Measurements from ENCODE around the gene GET4.
"Not testable (repeated sequence)": the region's sequence is repeated elsewhere in the genome, so short reads cannot be mapped to it uniquely, and the experiment has no call there.

GET4 gene

GRCh38 chr7:916291-916941 lies 40.1 kb downstream of the GET4 start:
- DNase-seq = no peak

GRCh38 chr7:917255-918117 lies 41.1 kb downstream of the GET4 start:
- no peak for DNase-seq

DNA sequence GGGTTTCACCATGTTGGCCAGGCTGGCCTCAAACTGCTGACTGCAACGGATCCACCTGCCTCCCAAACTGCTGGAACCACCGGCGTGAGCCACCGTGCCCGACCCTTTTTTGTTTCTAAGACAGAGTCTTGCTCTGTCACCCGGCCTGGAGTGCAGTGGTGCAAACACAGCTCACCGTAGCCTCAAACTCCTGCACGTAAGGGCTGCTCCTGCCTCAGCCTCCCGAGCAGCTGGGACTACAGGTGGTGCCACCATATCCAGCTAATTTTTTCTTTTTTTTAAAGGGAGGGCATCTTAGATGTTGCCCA lies 41.7 kb downstream of the GET4 start:
- DNase-seq = no peak

GRCh38 chr7:918441-919113 lies 42.2 kb downstream of the GET4 start:
- DNase-seq = no peak

- DNase-seq = peak; percentile 55
Observed at GRCh38 chr7:919114-919442, 42.7 kb downstream of the GET4 start.

DNA sequence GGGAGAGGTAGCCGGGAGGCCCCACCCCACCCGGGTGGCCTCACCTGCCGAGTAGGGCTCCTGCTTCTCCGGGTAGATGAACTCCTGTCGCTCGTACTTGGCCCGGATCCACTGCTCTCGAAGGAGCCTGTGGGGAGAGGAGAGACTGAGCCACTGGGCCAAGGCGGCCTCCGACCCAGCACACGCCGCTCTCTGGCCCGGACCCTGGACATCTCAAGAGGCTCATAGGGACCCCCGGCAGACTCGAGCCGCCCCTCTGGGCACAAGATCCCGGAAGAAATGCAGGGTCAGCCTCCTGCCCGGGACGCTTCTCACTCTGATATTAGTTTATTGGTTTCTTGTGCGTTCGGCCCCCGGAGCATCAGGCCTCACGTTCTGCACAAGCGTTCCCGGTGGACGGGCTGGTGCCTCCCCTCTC lies 43.6 kb downstream of the GET4 start:
- DNase-seq = peak; percentile 54

- peak; percentile 76 for DNase-seq
Observed at GRCh38 chr7:920351-921070, 44.2 kb downstream of the GET4 start.

DNA sequence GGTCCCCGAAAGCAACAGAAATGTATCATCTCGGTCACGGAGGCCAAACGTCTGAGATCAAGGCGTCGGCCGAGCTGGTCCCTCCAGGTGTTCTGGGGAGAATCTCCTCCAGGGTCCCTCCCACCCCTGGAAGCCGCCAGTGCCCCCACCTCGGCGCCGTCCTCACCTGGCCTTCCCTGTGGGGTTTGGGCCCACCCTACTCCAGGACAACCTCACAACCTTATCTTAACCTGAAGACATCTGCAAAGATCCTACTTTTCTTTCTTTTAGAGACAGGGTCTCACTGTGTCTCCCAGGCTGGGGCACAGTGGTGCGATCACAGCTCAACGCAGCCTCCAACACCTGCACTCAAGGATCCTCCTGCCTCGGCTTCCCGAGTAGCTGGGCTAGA lies 44.7 kb downstream of the GET4 start:
- no peak for DNase-seq

DNA sequence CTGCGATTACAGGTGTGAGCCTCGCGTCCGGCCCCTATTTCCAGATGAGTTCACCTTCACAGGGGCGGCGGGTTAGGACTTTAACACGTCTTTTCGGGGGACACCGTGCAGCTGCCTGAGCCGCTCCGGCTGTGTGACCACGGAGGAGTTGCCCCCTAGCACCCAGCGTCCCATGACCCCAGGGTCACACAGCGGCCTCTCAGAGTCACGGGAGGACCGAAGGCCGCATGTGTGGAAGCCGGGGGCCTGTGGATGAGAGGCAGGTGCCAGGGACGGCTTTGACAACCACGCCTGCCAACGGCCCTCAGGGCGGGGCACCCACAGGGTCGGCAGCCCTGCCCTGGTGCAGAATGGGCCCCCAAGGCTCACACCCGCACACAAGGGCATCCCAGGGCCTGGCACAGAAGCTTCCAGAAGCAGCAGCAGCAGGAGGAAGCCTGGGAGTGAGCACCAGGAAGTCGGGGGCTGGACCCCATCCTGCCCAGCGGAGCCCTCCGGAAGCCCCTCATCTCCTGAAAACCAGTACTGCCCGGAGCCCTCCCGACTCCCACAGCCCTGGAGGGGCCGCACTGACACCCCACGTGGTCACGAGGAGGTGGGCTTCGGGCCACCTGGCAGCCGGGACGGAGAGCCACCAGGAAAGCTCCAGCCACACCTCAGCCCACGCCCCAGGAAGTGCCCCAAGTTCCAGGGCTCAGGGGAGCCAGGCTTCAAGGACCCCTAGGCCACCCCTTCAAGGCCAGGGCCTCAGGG lies 45.4 kb downstream of the GET4 start:
- DNase-seq = peak; percentile 79

DNA sequence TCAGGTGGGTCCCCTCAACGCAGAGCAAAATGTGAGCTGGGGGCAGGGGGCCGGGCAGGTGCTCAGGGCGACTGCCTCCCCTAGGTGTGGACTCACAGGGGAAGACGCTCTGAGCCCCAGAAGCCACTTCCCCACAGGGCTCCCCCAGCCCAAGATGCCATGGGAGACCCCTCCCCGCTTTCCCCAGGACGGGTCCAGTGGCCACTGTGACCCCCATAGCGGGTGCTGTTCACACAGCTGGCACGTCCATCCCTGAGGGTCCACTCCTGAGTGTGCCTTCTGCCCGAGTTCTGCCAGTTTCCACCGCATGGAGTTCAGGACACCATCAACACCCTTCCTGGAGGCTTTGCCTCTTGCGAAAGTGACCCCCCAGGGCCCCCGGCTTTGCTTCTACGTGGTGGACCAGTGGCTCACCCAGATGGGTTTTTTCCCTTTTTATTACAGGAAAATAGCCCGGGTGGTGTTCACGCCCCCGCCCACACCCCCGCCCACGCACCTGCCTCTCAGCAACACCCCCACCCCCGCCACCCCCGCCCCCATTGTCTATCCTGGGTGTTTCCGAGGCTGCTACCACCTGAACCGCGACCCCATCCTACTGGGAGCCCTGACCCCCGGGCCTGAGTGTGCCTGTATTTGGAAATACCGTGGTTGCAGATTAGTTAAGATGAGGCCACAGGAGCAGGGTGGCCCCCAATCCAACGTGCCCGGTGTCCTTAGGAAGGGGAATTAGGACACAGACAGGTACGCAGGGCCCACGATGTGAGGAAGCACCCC lies 46.2 kb downstream of the GET4 start:
- peak; percentile 87 for DNase-seq

- DNase-seq = peak; percentile 95
Observed at GRCh38 chr7:923108-924041, 47.0 kb downstream of the GET4 start.

- not testable (repeated sequence) for DNase-seq
Observed at GRCh38 chr7:924042-924441, 47.7 kb downstream of the GET4 start.

GRCh38 chr7:924541-925231 lies 48.3 kb downstream of the GET4 start:
- DNase-seq = peak; percentile 92

DNA sequence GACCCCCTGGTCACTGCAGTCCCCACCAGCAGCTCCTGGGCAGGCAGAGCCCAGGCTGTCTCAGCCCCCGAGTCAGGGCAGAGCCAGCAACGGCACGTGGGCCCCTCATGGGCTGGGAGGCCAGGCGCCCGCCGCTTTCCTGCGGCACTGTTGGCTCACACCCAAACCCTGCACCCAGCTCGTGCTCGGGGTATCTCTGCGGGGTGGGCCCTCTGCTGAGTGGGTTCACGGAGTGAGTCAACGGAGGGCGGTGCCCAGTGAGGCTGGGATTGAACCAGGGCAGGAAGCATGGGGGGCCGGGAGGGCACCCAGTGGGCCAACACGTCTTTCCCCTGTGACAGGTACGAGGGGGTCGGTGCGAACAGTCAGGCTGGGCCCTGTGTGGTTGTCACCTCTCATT lies 49.2 kb downstream of the GET4 start:
- DNase-seq = peak; percentile 93

DNA sequence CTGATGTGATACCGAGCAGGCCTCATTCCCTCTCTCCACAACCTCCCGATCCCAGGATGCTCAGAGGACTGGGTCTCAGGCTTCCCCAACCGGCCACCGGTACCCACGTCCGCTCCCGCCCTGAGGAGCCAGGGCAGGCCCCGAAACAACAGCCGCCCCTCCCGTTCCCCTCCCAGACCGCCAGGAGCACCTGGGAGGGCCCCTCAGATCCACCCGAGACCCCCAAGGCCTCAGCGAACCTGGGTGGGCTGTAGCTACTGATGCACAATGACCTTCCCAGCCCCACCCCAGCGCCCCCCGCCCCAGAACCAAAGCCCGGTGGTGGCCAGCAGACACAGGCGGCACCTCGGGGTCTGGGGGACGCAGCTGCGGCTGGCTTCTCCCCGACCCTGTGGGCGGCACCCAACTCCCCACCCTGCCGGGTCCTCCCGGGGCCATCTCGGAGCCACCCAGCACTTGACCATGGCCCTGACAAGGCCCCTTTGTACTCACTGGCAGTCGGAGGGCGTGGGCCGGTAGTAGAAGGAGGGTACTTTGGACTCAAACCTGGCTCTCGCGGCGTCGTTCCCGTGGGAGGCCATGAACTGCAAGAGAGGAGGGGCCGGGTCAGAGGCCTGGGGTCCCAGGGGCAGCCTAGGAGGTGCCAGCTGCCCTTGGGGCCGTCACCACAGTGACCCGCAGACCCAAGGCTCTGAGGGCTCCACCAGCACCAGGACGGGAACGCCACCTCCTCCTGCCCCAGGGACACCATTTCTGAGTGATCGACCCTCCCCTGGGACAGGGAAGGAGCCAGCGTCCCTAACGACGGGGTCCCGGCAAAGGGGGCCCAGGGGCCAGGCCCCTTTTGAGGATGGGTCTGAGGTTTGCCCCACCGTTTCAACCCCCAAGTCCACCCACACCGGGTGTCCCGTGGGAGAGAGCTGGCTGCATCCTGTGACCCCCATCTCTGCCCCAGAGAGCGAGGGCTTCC lies 50.0 kb downstream of the GET4 start:
- no peak for DNase-seq

GRCh38 chr7:927031-927671 lies 50.8 kb downstream of the GET4 start:
- no peak for DNase-seq

GRCh38 chr7:929311-929711 lies 53.0 kb downstream of the GET4 start:
- DNase-seq = peak; percentile 60
